Measurements from ENCODE around the gene MAML2. TPM values are rescaled to one million over a fixed set of nuclear protein-coding genes. Genes with fewer than 3 reads are reported as not detected.
A peak's percentile ranks its signal among the peaks of the same experiment; 100 is the strongest.

MAML2 gene
- polyA plus RNA-seq, 10 donors, result 4.5 to 8.9 (median 6.0) TPM

DNA sequence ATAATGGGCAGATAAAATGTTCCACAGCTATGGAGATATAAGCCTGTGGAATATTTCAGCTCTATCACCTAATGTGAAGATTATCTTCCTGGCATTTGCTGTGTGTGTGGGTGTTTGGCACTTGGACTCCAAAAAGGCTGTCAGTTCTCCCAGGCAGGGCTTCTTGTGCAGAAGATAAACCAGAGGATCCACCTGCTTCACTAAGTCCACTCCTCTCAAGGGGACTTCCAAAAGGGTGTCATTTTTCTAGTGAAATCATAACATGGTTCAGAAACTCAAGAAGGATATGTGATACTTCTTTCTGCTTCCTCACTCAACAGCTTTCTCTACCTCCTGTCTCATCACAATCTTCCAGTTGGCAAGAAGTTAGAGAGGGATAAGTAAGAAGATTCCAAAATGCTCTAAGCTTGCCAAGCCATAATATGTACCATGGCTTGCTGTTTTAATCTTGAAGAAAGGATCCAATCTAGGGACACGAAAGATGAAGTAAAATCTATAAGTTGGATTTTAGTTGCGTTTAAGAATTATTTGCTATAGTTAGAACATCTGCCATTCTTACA lies 212.9 kb downstream of the MAML2 start:
- no peak for DNase-seq

DNA sequence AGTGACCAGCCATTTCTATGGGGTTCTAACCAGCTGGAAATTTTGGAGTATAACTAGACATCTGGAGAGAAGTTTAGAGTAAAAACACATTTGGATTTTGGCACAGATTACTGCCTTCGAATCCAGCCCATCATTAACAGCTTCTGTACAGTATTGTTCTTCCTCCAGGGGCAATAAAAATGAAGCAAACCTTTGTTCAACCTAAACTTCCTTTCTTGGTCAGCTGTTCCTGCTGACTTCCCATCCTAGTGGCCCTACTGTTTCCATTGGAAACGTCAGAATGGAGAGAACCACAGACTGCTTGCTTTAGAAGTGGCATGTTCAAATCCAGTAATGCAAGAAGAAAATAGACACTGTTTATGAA lies 215.4 kb downstream of the MAML2 start:
- peak in 2 of 3 donors; percentile 74 to 90 for DNase-seq

DNA sequence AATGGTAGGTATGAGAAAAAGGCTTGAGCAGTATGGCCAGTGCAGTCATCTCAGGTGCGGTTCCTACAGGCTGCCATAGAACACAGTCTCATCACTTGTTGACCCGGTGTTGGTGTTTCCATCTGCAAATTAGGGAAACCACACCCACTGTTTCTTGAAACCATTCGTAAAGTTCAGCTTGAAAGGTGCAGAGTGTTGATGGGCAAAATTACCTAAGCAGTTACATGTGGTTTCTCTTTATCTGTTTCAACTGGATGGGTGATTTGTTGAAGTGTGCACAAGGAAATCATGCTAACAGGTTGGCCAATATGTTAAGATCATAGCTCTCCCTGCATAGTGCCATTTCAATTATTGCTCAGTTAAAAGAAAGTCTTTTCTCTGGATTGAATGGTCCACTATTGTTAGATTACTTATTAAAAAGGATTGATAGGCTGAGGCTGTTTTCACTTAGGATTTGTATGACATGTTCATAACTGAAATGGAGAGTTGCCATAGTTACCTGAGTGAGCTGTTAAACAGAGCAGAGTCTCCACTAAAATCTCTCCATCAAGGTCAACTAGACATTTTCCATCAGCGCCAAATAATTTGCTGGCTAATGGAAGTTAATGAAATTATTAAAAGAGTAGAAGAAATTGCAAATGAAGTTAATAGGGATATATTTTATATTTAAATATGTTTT lies 215.9 kb downstream of the MAML2 start:
- peak in 2 of 3 donors; percentile 66 to 77 for DNase-seq

DNA sequence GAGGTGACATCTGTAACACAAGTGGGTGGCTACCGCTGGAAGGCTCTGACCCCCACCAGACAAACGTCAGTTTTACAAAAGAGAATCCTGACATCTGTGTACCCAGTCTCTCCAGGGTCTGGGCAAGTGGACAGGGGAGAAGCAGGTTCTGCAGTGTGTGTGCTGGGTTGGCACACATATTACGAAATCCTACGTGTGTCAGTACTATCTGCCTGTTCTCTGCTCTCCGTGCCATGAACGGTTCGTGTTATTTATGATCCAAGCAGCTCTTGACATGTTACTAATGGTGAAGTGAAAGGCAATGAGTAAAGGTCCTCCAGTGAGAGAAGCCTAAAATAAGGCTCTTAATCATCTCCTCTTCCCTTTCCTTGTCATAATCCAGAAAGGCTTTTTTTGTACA lies 217.6 kb downstream of the MAML2 start:
- DNase-seq, result no peak

DNA sequence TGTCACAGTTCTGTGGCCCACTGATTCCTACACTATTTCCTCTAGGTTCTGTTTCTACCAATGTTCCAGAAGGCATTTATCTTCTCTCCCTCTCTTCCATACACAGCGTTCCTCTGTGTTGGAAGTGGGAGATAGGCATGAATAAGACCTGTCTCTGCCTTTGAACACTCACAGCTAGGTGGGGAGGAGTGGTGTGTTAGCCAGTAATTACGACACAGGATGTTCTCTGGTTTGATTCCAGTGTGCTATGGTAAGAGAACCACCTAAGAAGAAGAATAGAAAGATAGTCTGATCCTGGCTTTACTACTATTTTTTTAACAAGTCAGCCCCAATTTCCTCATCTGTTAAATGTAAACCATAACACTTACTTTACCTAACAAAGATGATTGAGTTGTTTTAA lies 218.8 kb downstream of the MAML2 start:
- DNase-seq, result no peak

DNA sequence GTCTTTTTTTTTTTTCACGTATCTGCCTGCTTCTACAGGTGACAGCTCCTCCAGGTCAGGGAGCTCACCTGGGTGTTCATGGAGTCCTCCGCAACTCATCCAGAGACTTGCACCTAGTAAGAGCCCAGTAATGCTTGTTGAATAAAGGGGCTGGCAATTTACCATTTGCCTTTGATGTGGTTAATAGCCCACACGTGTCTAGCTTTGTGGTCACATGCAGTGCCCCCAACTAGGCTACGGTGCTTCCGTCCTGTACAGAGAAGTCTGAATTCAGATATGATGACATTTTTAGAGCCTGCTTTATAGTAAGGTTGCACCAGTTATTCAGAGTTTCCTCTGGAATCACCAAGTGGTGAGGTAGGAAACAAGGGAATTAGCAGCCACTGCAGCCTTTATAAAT lies 219.7 kb downstream of the MAML2 start:
- DNase-seq, result no peak

DNA sequence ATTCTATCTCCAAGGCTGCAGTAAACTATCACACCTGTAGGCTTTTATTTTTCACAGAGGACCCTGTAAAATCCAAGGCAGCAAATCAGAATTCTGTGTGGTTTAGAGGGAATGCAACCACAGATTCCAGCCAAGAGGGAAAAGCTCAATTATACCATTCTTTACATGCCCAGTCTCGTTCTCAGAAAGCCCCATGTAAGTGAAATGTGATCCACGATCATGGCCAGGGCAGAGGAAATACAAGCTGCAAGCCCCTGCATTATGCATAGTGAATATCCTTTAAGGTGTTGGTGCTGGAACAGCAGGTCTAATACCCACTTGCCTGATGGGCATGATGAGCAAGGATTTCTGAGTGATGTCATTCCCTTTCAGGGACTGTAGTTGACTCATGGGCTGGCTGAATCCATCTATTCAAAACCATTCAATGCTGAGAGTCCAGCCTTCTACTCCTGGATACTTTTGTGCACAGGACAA lies 220.4 kb downstream of the MAML2 start:
- no peak for DNase-seq

DNA sequence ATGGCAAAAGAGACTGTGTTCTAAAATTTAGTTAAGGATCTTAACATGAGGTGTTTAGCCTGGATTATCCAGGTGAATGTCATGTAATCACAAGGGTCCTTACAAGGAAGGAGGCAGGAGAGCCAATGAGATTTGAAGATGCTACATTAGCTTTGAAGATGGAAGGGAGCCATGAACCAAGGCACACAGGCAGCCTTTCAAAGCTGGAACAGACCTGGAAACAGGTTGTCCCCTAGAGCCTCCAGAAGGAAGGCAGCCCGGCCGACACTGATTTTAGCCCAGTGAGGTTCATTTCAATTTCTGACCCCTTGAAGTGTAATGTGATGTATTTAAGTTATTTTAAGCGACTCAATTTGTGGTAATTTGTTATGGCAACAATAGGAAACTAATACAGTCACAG lies 223.8 kb downstream of the MAML2 start:
- DNase-seq, result no peak

DNA sequence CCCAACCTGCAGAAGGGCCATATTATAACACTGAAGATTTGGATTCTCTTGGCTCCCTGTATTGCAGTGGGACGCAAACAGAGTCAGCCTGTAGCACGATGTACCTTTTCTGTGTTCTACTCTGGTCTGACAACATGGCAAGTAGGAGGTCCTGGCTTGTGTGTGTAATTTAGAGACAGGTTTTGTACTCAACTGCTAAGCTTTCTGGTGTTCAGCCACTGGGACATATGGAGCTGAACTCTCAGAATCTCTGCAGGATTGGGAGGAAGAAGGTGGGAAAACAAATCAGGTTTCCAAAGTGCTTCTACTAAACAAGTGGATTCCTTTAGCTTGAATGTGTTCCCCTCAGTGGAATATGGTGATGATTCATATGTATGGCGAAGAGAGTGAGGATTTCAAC lies 226.6 kb downstream of the MAML2 start:
- DNase-seq, result no peak

DNA sequence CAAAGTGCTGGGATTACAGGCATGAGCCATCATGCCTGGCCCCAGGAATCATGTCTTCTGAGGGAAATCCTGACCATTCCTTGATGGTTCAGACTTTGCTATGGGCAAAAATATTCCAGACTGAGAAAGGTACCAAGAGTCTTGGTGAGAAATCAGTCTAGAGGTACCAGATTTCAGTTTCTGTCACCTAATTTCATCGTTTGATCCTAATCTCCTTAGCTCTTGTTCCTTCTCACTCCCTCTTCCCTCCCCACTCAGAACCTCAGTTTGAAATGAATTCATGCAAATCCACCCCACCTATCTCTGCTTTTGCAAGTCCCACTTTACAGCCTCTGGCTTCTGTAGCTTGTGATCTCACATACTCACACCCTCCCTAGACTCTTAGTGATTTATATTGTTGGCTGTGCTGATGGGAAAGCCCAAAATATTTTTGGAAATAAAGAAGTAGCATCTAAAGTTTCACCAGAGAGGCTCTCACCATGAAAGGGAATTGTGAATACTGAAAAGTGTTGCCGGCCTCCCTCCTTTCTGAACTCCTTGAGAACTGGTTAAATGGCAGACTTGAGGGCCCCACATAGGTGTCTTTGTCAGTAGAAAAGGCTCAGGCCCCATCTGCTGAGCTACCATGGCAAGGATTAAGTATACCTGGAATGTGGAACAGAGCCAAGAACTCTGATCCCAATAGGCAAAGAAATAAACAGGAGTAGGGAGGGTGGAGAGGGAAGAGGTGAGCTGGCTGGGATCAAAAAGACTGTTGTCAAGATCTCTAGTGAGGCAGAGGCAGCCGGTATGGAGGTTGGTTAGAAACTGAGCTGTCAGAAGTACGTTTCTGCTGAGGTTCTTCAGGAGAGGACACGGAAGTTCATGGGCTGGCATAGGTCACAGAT lies 228.6 kb downstream of the MAML2 start:
- DNase-seq, result peak in 1 of 3 donors; percentile 66

DNA sequence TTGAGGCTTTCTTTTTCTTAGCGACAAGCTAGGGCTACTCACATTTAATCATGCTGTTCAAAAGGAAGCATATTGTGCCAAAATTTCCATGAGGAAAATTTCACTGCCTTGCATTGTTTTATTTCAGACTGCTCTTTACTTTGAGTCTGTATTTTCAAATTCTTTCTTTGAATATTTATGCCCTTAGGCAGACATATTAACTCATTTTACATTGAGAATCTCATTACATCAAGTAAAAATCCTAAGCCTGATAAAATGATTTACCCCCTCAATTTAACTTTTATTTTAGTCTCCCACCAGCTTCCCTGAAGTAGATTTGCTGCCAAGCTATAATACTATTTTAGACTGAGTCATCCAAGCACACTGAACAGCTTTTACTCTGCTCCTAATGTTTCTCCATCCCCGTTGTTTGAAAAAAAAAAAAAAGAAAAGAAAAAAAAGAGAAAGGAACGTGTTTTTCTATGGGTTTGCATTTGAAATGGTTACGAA lies 229.8 kb downstream of the MAML2 start:
- DNase-seq, result peak; percentile 60 to 75 (median 63)

DNA sequence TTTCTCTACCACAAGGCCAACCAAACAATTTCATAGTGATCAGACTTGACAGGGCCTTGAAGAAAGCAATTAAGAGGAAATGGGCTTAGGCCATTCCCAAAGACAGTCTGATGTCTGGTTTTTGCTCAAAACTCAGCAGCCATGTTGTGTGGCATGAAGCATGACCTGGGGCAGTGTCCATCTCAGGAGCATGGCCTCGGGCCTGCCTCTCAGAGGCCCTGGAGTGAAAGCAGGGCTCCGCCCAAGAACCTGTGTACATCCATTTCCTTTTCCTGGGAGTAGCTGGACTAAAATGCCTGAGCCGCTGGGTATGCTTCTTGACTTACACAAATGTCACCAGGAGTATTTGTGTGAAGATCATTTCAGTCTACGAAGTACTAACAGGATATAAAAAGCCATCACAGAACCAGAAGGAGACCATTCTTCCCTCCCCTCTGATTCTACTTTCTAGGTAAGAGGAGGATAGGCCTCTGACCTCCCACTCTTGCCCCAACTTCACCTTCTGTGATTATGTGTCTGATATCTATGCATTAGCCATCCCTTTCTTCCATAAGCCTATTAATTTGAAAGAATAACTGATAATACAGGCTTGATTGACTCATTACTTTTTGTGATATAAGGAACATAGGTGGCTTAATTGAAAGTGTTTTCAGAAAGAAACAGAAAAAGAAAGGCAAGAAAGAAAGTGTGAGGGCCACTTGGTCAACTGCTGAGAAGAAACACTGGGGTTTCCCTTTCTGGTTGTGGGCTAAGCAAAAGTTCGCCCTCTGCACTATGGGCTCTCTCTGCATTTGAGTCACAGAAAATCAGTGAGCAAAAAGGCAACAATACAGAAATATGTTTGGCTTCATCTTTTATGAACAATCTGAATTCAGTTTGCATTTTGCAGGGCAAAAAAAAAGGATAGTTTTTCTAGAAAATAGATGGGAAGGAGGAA lies 230.5 kb downstream of the MAML2 start:
- DNase-seq, result peak in 1 of 3 donors; percentile 27

DNA sequence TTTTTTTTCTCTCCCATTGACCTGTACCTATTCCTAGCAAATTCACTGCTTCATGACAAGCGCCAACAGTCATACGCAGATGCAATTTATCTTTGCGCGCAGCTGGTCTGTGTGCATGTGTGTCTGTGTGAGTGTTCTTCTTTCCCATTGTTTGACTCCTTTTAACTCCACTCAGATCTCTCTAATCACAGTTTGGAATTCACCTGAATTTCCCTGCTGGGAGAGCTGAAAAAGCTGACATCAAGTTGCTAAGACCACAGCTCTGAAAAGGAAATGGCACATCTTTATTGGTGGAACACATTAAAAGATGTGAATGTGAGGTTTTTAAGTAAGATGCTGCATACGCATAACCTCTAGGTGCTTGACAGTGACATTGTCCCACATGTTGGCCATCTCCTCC lies 231.7 kb downstream of the MAML2 start:
- no peak for DNase-seq

DNA sequence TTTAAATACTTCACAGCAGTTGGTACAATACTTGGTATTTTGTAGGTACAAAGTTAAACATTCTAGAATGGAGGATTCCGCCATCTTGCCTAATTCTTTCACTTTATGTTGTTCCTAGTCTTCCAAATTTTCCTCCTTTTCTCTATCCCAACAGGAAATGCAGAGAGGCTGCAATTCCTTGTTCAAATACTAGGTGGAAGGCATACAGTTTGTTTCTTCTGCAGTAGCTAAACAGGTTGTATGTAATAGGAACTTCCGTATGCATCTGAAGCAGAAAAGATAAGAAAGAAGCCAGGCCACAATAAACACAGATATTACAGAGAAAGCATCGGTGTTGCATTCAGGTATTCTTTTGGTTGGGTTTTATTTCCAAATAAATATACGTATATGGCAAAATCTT lies 232.7 kb downstream of the MAML2 start:
- no peak for DNase-seq

DNA sequence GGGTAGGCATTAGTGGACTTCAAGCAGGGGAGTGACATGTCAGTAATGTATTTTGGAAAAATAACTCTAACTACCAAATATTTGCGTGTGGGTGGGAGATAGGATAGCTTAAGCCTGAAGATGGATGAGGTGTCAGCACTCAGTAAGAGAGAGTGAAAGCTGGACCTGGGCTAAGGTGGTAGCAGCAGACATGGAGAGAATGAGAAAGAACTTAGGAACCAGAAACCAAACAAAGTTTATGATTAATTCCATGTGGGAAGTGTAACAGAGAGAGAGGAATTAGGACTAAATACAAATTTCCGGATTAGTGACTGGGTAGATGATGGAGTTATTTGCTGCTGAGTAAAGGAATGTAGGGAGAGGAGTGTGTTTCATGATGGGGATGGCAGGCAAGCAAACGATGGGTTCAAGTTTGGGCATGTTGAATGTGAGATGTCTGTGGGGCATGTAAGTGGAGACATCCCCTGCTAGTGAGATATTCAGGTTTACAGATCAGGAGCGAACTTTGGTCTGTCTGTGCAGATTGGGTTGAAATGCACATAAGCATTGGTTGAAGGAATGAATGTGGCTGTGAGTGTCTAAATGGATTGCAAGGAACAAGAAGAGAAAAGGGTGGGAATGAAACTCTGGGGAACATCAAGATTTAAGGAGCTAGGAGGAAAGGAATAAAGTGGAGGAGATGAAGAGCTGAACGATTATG lies 233.5 kb downstream of the MAML2 start:
- DNase-seq, result no peak

DNA sequence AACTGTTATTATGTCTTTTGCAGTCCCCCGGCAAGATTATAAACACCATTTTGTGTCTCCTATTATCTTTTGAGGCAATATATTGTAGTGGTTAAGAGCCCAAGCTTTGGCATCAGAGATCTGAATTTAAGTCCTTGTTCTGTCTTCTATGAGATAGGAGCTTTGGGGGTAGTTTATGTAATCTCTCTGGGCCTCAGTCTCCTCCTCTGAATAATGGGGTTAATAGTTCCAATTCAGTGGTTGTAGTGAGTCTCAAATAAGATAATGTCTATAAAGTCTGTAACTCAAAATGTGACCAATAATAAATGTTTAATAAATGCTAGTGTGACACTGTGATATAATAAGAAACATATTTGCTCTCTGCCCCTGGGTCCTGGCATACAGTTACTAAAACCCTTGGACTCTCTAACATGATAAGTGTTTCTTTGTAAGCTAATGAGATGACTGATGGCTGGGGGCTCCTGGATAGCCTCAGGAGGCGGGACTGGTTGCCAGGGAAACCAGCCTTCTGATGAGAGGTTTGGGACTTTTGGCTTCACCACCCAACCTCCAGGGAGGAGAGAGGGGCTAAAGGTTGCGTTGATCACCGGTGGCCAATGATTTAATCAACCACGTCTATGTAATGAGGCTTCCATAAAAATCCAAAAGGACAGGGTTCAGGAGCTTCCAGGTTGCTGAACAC lies 235.7 kb downstream of the MAML2 start:
- DNase-seq, result no peak

DNA sequence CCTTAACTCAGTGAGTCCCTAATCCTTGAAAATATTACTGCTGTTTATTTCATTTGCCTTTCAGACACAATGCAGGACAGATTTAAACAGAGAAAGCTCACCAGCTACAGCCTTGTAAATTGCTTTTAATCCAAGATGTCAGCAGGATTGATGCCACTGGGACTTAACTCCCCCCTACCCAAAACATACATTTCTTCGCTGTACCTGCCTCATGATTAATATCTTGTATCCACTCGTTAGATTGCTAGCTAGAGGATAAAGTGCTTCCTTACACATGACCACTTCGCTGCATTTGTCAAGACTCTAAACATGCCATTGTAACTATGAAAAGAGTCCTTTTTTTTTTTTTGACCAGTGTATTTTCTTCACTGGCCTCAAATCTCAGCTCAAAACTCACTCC lies 236.3 kb downstream of the MAML2 start:
- DNase-seq, result no peak

DNA sequence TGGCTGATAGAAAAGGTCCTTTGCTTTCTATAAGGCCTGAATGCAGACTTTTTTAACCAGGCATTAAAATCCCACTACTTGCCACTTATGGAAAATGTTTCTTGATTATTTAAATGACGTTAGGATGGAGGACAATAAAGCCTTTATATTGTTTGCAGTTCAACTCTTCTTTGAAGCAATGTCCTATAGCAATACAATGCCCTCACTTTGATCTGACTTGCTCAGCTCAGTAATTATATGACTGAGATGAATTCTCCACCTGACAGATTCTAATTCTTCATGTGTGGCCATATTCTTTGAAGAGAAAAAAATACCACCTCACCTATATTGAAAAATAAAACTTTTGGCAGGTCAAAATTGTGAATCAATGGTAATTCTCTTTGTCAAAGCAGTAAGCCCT lies 237.1 kb downstream of the MAML2 start:
- DNase-seq, result no peak

DNA sequence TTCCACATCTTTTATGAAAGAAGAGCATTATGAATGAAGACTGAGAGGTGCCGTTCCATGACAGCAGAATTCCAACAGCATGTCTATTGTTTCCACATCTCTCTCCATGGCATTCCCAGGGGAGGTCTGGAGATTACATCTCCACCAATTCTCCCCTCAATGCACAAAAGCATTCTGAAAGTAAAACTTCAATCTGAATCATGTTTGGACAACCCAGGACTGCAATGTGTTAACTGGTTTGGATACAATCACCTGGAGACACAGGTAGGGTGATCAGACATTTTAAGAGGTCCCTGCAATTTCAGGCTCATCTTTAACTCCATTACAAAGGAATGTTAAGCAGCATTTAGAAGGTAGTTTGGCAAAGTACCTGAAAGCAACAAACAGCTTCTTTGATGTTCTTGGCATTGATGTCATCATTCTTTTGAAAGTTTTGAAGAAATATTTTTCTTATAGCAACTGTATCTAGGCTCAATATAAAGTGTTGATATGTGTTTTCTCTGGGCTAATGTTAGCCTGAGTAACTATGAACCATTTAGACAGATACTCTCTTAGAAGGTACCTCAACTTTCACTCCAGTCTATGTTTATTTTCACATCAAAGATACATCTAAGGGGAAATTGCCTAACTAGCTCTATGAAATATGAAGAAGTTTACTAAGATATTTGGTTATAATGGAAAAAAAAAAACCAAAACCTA lies 237.6 kb downstream of the MAML2 start:
- peak in 1 of 3 donors; percentile 31 for DNase-seq

DNA sequence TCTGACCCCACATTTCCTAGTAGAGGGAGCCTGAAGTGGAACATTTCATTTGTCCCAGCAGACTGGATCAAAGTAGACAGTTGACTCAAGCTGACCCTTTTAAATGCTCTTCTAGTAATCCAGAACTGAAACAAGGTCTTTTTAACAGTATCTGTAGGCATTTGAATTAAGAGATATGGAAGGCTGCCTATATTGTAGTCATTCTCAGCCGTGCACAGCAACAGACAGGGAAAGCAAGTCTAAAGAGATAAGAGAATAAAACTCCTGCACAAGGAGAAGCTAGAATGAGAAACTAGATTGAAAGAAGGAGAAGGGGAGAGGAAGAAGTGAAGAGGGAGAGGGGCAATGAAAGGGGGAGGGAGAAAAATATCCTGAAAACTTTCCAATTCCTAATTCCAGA lies 238.5 kb downstream of the MAML2 start:
- DNase-seq, result no peak
